ENCODE measurements around the gene COMMD1. TPM values are rescaled to one million over a fixed set of nuclear protein-coding genes. Genes with fewer than 3 reads are reported as not detected.

COMMD1 gene
- polyA plus RNA-seq, 1 of the 3 experiments (the other 2 are of a cell fraction) = 32.5 TPM

DNA sequence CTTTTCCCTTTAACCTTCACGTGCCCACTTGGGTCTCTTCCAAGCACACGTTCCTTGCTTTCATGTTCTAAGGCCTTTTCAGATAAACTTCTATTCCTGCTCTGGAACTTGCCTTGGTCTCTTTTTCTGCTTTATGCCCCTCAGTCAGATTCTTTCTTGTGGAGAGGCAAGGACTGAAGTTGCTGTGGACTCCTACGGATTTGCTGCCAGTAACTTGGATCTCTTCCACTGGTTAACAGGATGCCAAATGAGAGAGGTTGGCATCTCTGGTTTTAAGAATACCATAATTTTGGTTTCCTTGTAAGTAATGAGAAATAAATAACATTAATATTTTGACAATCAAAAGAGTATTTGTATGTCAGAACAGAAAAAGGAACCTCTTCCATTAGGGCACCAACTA, 33.0 kb downstream of the COMMD1 start:
- DNase-seq = no peak
- TF ChIP-seq RCOR1 (IDR thresholded peaks at IDR 0.05; ENCODE audit: low read length) = no peak
- no peak for TF ChIP-seq MXI1 (IDR thresholded peaks at IDR 0.05; ENCODE audit: low read depth, low read length)
- no peak for TF ChIP-seq POLR2AphosphoS5 (IDR thresholded peaks at IDR 0.05; ENCODE audit: low read depth, low read length)
- no peak for TF ChIP-seq FOXM1 (IDR thresholded peaks at IDR 0.05; ENCODE audit: low read depth)
- TF ChIP-seq NFIC (IDR thresholded peaks at IDR 0.05; ENCODE audit: borderline replicate concordance) = no peak
- no peak for TF ChIP-seq SIN3A (IDR thresholded peaks at IDR 0.05; ENCODE audit: borderline replicate concordance, low read depth, low read length)
- TF ChIP-seq TAF1 (IDR thresholded peaks at IDR 0.05; ENCODE audit: borderline replicate concordance, low read depth, low read length) = no peak
- TF ChIP-seq, protein P1, sequence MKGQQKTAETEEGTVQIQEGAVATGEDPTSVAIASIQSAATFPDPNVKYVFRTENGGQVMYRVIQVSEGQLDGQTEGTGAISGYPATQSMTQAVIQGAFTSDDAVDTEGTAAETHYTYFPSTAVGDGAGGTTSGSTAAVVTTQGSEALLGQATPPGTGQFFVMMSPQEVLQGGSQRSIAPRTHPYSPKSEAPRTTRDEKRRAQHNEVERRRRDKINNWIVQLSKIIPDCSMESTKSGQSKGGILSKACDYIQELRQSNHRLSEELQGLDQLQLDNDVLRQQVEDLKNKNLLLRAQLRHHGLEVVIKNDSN (IDR thresholded peaks at IDR 0.05; ENCODE audit: borderline replicate concordance, low read depth) = no peak
- TF ChIP-seq, protein P2, sequence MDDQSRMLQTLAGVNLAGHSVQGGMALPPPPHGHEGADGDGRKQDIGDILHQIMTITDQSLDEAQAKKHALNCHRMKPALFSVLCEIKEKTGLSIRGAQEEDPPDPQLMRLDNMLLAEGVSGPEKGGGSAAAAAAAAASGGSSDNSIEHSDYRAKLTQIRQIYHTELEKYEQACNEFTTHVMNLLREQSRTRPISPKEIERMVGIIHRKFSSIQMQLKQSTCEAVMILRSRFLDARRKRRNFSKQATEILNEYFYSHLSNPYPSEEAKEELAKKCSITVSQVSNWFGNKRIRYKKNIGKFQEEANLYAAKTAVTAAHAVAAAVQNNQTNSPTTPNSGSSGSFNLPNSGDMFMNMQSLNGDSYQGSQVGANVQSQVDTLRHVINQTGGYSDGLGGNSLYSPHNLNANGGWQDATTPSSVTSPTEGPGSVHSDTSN (IDR thresholded peaks at IDR 0.05) = no peak
- TF ChIP-seq, protein P3, sequence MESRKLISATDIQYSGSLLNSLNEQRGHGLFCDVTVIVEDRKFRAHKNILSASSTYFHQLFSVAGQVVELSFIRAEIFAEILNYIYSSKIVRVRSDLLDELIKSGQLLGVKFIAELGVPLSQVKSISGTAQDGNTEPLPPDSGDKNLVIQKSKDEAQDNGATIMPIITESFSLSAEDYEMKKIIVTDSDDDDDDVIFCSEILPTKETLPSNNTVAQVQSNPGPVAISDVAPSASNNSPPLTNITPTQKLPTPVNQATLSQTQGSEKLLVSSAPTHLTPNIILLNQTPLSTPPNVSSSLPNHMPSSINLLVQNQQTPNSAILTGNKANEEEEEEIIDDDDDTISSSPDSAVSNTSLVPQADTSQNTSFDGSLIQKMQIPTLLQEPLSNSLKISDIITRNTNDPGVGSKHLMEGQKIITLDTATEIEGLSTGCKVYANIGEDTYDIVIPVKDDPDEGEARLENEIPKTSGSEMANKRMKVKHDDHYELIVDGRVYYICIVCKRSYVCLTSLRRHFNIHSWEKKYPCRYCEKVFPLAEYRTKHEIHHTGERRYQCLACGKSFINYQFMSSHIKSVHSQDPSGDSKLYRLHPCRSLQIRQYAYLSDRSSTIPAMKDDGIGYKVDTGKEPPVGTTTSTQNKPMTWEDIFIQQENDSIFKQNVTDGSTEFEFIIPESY (IDR thresholded peaks at IDR 0.05; ENCODE audit: borderline replicate concordance, low read depth) = no peak
- TF ChIP-seq, protein P4, sequence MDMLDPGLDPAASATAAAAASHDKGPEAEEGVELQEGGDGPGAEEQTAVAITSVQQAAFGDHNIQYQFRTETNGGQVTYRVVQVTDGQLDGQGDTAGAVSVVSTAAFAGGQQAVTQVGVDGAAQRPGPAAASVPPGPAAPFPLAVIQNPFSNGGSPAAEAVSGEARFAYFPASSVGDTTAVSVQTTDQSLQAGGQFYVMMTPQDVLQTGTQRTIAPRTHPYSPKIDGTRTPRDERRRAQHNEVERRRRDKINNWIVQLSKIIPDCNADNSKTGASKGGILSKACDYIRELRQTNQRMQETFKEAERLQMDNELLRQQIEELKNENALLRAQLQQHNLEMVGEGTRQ (IDR thresholded peaks at IDR 0.05; ENCODE audit: borderline replicate concordance, low read depth, low read length) = no peak
- TF ChIP-seq RFX5 (IDR thresholded peaks at IDR 0.05; ENCODE audit: low read length) = no peak
- TF ChIP-seq, protein P5, sequence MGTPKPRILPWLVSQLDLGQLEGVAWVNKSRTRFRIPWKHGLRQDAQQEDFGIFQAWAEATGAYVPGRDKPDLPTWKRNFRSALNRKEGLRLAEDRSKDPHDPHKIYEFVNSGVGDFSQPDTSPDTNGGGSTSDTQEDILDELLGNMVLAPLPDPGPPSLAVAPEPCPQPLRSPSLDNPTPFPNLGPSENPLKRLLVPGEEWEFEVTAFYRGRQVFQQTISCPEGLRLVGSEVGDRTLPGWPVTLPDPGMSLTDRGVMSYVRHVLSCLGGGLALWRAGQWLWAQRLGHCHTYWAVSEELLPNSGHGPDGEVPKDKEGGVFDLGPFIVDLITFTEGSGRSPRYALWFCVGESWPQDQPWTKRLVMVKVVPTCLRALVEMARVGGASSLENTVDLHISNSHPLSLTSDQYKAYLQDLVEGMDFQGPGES (IDR thresholded peaks at IDR 0.05; ENCODE audit: low read depth, low read length) = no peak
- H3K4me1 ChIP-seq (ENCODE audit: control insufficient read depth in 1 of 2, insufficient read depth in 2 of 2, low read depth in 1 of 2, low read length in 1 of 2) = peaks cover 0 to 3% of the 10 kb centered on the region in 2 experiments; a peak in 1 of 4 replicates
- no peak overlapping the region for H3K27ac ChIP-seq (ENCODE audit: low read depth in 2 of 2, low read length in 1 of 2)
- no peaks in the 10 kb centered on the region for H3K9me3 ChIP-seq
- H3K27me3 ChIP-seq (ENCODE audit: insufficient read depth) = no peaks in the 10 kb centered on the region
- no peaks in the 10 kb centered on the region for H4K20me1 ChIP-seq (ENCODE audit: insufficient read depth)
- ChIA-PET CTCF (interaction anchor here (0.9 kb wide), 1 partner anchor 165 kb away, joined by 3 read pairs; no protein-coding TSS in a partner anchor), POLR2A (no interaction called here)
- no peak overlapping the region for H3K4me3 ChIP-seq (ENCODE audit: low read depth in 2 of 2, low read length in 1 of 2)
- no peak overlapping the region for H3K4me2 ChIP-seq
- H3F3A ChIP-seq (replicated peaks; ENCODE audit: insufficient read depth) = no peaks in the 10 kb centered on the region
- no peaks in the 10 kb centered on the region for H3K36me3 ChIP-seq (replicated peaks in 1 of 2; ENCODE audit: control insufficient read depth in 1 of 2, insufficient read depth in 2 of 2, low read length in 1 of 2)
- H3K9ac ChIP-seq = no peak overlapping the region
- 98% methylated on average over 3 of the region's 3 CpGs for WGBS (ENCODE audit: low lambda C conversion rate)
- H3K9me2 ChIP-seq = no peaks in the 10 kb centered on the region
- no peaks in the 10 kb centered on the region for H3K79me2 ChIP-seq (ENCODE audit: insufficient read depth)
- no peak overlapping the region for H2AFZ ChIP-seq (ENCODE audit: low read depth)
